HG03520 (cell line): Measurements from ENCODE around the gene CTSH.

Experiments used
- ATAC-seq: cut with Tn5 transposase; IDR thresholded peaks from one replicate; pipeline ENCODE4 v1.9.1; 2021; ENCODE audit warnings: mild to moderate bottlenecking, moderate library complexity; ENCODE audit not compliant: unreplicated experiment

The CTSH gene, protein sequence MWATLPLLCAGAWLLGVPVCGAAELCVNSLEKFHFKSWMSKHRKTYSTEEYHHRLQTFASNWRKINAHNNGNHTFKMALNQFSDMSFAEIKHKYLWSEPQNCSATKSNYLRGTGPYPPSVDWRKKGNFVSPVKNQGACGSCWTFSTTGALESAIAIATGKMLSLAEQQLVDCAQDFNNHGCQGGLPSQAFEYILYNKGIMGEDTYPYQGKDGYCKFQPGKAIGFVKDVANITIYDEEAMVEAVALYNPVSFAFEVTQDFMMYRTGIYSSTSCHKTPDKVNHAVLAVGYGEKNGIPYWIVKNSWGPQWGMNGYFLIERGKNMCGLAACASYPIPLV

DNA sequence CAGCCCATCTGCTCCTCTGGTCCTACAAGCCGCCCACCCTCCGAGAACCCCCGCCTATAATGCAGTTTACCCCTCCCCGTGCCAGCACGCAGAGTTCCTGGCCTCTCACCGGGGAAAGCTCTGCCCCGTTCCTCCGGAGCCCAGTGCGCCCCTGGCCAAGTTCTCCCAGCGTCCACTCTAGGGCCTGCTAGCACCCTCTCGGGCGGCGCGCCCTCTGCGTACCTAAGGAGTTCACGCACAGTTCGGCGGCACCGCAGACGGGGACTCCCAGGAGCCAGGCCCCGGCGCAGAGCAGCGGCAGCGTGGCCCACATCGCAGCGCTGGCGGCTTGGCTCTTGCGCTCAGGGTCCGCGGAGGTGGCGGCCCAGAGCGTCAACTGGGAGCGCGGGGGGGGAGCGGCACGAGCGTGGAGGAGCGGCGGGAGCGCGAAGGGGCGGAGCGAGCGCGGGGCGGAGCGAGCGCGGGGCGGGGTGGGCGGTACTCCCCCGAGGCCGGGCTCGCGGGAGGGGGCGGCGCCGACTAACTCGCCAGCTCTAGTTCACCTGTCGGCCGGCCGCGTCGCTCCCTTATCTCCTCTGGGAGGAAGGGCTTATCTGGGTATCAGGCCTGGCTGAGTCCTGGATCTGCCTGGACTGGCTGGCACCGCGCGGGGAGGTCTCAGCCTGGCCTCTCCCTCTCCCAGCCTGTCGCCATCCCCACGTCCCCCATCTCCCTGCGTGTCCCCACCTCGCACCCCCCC lies at the start of gene CTSH:
TSS of gene CTSH (minus strand) at position 378 of the 739 bp plus-strand sequence. CDS start at position 313, 65 bp downstream.
- ATAC-seq: peak; percentile 54

DNA sequence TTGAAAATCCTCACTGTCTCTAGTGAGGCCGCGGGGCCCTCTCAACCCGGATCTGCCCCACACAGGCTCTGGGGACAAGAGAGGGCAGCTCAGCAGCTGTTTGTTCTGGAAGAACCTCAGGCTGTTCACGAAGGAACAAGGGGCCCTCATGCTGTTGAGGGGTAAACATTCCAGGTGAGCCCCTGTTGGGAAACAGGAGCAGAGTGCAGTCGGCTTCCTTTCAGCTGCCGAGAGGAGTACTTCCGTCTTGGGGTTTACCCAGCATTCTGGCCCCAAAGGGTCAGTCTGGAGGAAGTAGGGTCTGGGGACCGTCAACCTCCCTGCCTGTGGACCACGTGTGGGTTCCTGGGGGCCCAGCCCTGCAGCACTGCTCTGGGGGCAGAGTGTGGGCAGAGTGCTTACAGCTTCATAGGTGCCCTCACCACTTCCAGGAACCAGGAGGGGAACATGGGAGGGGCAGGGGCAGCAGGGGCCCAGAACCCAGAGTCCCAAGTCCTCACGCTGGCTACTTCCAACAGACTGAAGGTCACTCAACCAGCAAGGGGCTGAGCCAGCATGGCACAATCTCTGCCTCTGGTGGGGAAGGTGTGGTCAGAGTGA lies 49.2 kb upstream of the CTSH start:
- no peak for ATAC-seq

DNA sequence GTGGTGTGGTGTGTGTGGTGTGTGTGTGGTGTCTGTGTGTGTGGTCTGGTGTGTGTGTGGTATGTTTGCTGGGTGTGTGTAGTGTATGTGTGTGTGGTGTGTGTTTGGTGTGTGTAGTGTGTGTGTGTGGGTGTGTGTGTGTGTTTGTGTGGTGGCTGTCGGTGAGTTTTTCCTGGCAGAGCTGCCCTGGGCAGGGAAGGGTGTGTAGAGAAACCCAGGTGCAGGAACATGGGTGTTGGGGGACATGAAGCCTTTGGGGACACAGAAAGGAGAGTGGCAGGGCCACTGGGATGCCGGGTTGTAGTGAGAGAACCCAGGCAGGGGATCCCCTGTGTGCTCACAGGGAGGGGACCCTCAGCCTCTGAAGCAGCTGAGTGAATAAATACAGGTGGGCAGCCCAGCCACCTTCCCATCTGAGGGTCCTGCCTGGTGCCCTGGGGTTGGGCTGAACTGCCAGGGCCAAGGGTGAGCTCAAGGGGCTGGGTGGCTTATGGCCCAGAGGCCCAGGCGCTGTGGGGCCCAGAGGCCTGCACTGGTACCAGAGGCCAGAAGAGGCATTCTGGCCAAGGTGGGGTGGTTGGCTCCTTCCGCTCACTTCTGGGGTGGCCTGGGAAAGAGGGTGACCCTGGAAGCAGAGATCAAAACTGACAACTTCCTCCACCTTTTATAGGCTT lies 48.5 kb upstream of the CTSH start:
- no peak for ATAC-seq

DNA sequence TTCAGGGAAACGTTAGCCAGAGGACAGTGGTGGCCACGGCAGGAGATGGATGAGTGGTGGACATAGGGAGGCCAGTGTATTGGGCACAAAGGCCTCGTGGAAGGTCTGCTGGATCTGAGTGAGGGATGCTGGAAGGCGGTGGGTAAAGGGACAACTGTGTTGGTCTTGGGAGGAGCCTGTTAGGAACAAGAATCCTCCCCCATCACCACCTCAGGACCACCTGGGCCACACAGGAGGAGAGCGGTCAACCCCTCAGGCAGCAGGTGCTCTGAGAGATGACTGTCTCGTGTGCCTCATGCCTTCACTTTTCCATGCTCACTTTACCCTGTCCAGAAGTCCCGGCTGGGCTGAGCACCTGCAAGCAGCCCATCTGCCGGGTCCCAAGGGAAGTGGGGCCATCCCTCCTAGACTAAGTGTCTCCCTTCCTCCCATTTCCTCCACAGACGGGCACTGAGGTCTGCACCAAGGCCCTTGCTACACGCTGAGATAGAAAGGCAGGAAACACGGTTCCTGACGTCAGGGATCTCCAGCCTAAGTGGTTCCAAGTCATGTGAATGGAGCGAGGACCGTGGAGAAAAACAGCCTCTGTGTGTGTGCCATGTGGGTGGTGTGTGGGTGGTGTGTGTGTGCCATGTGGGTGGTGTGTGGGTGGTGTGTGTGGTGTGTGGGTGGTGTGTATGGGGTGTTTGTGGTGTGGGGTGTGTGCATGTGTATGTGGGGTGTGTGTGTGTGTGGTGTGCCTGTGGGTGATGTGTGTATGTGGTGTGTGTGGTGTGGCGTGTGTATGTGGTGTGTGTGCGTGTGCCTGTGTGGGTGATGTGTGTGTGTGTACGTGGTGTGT lies 47.8 kb upstream of the CTSH start:
- ATAC-seq: no peak

DNA sequence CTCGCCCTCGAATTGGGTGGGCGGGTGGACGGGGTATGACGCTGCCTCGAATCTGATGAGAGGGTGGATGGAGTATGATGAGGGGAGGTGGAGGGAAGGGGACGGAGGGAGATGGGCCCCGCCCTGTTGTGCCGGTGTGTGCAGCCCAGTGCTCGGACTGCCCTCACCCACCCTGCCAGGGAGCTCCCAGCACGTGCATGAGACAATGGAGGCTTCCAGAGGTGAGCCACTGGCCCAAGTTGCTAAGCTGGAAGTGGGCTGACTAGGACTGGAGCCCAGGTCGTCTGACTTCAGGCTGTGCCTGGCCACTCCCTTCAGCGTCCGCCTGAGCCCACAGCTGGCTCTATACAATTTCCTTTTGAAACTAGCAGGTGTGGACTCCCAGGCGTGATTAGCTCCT lies 47.0 kb upstream of the CTSH start:
- no peak for ATAC-seq

DNA sequence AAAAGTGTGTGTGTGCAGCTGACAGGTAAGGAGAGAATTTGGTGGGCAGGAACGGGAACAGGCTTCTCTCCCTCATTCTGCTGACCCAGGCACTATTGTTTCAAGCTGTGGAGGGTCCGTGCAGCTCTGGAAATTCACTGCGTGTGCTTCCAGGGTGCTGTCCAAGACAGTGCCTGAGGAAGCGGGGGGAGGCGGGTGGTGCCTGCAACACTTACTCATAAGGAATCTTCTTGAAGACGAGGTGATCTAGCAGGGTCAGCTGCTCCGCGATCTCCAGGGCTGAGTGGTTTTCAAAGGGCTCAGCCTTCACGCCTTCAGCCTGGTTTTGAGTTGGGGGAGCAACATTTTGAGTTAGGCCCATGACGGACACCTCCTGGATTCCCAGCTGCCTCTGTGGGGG lies 46.6 kb upstream of the CTSH start:
- no peak for ATAC-seq

DNA sequence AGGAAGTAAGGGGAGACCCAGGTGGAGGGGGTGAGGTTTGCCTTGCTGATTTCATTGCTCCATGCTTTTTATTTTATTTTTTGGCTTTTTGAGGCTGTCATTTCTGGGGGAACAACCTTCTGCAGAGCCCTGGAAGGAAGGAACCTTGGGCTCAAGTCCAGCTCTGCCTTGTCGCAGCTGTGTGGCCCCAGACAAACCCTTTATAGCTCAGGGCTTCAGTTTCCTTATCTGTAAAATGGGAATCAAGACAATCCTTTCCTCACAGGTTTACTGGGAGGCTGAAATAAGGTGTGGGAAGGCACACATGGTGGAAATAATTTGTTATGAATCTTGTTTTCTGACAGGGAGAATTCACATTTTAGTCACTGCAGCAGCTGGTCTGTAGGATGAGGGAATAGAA lies 45.4 kb upstream of the CTSH start:
- no peak for ATAC-seq

DNA sequence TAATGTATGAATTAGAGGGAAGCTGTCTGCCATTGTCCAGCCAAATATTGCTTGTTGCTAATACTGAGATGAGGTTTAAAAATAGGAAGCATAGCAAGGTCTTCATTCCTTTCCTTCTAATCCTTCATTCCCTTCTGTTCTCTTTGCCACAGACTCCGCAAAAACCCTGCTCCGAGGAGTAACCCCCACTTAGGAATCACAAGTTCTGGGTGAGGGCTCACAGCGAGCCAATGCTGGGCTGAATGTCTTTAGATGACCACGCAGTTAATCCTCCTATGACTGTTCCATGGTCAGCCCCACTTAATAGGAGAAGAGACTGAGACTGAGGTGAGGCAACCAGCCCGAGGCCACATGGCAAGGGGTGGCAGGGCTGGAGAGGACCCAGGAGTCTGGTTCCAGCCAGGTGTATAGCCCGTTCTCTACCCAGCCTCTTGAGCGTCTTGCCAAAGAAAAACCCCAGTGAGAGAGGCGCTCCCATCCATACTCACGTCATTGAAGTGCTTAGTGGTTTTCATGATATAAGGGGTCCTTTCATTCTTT lies 44.9 kb upstream of the CTSH start:
- ATAC-seq: no peak

DNA sequence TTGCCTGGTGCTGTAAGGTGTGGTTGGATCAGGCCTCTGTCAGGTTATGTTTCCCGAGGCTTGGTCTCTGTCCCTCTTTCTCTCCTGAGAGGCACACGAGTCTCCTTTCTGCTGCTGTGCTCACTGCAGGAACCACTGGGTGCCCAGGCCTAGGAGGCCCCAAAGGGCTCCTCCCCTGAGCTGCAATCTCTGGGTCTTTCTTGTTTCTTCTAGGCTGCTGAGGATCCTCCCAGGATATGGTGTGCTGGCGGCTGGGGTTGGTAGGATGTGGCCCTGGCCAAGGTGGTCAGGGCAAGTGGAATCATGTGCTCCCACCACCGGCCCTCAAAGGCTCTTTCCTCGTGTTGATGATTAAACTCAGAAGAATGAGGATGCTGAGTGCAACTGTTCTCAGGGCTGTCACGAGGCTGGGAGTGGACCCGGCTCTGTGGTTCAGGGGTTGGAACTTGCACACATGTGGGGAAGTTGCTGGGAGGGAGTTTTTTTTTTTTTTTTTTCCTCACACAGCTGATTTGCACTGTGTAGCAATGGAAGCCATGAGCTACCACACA lies 43.6 kb upstream of the CTSH start:
- ATAC-seq: no peak

DNA sequence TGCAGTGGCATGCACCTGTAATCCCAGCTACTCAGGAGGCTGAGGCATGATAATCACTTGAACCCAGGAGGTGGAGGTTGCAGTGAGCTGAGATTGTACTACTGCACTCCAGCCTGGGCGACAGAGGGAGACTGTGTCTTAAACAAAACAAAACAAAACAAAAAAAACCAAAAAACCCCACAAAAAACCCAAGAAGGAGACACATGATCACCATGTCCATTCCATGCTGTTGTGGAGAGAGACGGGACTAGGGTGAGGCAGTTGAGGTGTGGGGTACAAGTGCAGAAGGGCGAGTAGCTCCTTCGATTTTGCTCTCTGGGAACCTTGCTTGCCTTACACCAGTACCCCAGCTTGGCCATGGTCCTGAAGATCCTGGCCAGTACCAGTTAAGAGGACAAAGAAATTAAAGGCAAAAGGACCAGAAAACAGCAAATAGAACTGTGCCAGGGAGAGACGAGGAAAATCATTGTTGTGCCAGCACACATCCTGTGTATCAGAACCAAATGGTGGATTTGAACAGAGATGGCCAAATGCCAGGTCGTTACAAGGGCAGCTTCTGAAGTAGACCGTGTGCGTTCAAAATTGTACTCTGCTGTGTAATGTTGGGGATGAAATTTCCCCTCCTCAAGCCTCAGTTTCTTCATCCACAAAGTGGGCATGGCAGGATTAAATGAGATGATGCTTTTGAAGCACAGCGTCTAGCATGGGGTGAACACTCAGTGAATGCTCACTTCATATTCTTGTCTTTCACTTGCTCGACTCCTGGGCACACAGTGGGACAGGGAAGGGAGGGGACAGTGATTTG lies 42.9 kb upstream of the CTSH start:
- ATAC-seq: no peak

DNA sequence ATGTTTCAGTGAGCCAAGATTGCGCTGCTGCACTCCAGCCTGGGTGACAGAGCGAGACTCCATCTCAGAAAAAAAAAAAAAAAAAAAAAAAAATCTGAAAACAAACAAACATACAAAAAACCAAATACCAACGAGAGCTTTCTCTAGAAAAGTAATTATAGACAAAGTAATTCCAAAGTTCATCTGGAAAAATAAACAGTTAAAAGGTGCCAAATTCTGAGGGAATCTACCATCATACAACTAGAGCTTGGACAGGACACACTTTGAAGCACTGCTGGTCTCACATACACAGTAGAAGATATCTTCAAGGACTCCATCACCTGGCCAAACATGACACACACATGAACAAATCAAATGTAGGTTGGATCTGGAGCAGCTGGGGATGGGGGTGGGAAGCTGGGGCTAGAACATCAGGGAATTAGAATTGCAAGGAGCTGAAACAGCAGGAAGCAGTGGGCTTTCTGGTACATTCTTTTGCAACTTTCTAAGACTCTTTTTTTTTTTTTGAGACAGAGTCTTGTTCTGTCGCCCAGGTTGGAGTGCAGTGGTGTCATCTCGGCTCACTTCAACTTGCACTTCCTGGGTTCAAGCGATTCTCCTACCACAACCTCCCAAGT lies 41.1 kb upstream of the CTSH start:
- no peak for ATAC-seq

DNA sequence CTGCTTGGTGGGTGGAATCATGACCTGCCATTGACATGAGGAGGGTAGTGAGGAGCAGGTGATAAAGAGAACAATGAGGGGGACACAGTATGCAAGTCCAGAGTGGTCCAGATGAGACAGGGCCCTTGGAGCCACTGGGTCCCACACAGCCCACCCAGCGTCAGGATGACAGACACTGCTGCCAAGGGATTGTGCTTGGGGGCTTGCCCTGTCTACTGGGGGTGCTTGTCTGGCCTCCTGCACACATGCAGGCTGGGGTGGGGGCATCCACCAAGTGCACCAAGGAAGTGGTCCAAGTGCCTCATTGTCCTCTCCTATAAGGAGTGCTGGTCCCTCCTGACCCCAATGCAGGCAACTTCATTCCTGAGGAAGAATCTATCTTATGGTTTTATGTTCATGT lies 39.2 kb upstream of the CTSH start:
- no peak for ATAC-seq

DNA sequence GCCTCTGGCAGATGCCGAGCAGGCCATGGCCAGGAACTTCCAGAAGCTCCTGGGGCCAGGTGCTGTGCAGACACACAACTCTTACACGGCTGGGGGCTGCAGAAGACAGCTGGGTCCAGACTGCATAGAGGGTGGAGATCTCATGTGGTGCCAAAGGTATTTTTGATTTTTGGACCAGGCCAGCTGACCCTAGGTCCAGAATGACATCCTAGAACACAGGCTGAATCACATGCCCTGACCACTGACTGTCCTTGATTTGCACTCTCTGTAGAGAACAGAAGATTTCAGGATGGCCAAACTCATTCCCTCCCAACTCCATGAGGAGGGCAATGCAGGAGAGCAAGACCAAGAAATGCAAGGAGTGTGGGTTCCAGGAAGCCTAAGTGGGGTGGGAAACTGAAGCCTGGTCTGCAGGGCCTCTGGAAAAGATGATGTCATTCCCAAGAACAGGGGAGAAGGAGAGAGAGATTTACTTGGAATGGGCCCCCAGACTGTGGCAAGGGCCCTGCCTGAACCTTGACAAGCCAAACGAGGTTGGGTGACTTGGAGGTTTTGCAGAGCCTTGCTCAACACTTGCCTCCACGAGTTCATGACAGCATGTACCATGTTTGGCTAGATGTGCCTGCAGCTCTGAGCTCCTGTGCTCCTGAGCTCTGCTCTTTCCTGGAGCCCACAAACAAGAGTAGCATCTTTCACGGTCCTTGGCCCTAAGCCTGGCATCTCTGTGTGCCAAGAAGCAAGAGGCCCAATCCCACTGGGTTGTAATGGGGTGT lies 38.5 kb upstream of the CTSH start:
- no peak for ATAC-seq

DNA sequence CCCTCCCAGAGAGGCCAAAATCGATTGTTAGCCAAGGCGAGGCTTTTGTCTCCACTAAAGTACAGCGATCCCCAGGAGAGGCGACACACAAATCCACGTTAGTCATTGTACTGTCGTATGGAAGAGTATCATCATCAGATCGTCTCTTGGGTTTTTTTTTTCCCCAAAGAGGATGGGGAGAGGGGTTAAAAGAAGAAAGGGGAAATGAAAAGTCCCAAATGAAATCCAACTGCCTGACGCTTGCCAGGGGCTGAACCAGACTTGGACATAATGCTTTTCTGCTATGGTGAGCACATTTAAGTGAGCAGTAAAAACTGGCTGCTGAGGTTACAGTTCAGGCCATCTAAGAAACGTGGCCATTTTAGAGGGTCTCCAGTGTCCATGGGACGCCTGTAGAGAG lies 37.9 kb upstream of the CTSH start:
- ATAC-seq: no peak

DNA sequence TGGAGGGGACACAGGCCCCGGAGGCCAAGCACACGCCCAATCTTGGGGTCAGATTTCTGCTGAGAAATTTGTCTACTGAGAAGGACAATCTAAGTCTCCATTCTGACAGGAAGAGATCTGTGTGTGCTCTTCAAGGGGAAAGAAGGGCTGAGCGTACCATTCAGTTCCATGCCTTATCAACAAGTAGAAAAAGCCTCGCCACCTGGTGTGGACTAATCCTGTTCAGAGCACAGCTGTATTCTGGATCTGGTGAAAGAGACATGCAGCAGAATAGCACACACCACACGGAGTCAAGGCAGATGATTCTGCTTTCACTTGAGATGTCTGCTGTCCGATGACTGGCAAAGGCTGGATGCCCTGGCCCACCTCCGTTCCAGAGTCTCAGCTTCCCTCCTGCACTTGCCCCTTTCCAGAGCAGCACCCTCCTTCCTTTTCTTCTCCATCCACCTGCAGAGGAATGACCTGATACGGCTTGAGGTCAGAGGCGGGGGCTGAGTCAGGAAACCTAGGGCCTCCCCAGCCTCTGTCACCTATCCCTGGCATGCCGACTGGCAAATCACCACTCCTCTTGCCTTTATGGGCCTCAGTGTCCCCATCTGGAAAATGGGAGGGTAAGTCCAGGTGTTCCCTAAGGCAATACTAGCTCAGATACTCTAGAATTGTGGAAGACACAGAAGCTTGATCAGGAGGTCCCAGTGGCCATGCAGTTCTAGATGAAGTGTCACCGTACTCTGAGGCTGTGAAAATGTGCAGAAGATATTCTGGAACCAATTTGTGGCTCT lies 36.9 kb upstream of the CTSH start:
- ATAC-seq: no peak

DNA sequence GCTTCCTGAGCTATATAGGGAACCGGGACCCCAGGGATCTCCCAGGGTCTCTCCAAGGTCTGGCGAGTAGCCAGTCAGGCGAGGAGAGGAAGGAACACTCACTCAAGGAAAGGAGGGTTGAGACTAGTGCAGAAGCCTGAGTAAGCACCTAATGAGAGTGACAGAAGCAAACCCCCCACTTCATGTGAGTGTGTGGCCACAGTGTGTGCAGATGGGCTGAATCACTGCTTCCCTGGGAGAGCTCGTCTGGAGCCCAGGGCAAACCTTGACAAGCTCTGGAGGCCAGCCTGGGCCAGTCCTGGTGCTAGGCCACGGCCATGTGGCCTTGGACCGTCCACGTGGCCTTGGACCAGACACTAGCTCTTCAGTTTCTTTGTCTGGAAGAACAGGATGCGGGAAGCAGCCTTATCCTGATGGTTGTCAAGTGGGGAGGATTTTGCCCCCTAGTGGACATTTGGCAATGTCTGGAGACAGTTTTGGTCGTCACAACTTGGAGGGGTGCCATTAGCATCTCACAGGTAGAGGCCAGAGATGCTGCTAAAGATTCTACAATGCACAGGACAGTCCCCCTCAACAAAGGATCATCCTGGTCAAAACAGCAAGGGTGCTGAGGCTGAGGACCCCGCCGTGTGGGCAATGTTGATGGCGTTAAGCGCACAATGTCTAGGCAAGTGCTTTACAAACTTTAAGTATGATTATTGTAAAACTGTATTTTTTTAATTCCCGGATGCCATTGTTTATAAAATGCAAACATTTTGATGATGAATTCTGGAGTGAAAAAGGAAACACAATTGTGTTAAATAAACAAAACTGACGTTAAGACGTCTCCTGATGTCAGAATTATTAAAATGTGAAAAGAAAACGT lies 34.8 kb upstream of the CTSH start:
- no peak for ATAC-seq
